PC-9 (cell line): ENCODE data around the gene FAM98C. TPM values are rescaled to one million over a fixed set of nuclear protein-coding genes. Genes with fewer than 3 reads are reported as not detected.

Experiments used
- BruUV-seq: library from RNA; stranded (reverse); fragments of 400-500 nt; replicated peaks from 2 replicates; lab custom pipeline; 2021; lab: Mats Ljungman, UMichigan
- CTCF ChIA-PET: fragments of 300-600 bp; sonication (Branson Sonifier 250); formaldehyde crosslinking; loops from one replicate; lab custom pipeline; 2022; ENCODE audit warnings: antibody characterized with exemption; lab: Charles Lee
- POLR2A ChIA-PET: fragments of 300-600 bp; sonication (Branson Sonifier 250); formaldehyde crosslinking; loops from one replicate; lab custom pipeline; 2022; ENCODE audit warnings: antibody characterized with exemption; ENCODE audit not compliant: unreplicated experiment; lab: Charles Lee
- DNase-seq, 2 experiments: peaks; one replicate each; pipeline versions ENCODE4 v3.0.0 to v3.0.0-alpha.2; 2015 to 2022; ENCODE audit warnings: mixed read lengths in 1 of 2
- H2AFZ ChIP-seq: fragments of 200-600 bp; sonication (generic); 2 replicates; pipeline ENCODE4 v1.8.1; 2017; ENCODE audit warnings: antibody characterized with exemption
- H3F3A ChIP-seq: fragments of 200-600 bp; sonication (generic); 2 replicates; pipeline ENCODE4 v1.8.1; 2017; ENCODE audit warnings: antibody characterized with exemption, mild to moderate bottlenecking, low read depth; ENCODE audit not compliant: insufficient read depth
- H3K27ac ChIP-seq: fragments of 200-600 bp; sonication (generic); 2 replicates; pipeline ENCODE4 v1.6.1; 2016; ENCODE audit warnings: mixed run types
- H3K27me3 ChIP-seq: fragments of 200-600 bp; sonication (generic); 2 replicates; pipeline ENCODE4 v1.6.1; 2016; ENCODE audit warnings: low read depth, mixed run types; ENCODE audit not compliant: insufficient read depth
- H3K36me3 ChIP-seq: fragments of 200-600 bp; sonication (generic); 2 replicates; pipeline ENCODE4 v1.6.1; 2016; ENCODE audit warnings: low read depth, mixed run types
- H3K4me1 ChIP-seq: fragments of 200-600 bp; sonication (generic); replicated peaks from 2 replicates; pipeline ENCODE4 v1.6.1; 2016; ENCODE audit warnings: mixed run types; ENCODE audit not compliant: insufficient read depth
- H3K4me2 ChIP-seq: fragments of 200-600 bp; sonication (generic); 2 replicates; pipeline ENCODE4 v1.6.1; 2017; ENCODE audit warnings: mixed run types
- H3K4me3 ChIP-seq: fragments of 200-600 bp; sonication (generic); 2 replicates; pipeline ENCODE4 v1.6.1; 2016; ENCODE audit warnings: mixed run types
- H3K79me2 ChIP-seq: fragments of 200-600 bp; sonication (generic); 2 replicates; pipeline ENCODE4 v1.6.1; 2017; ENCODE audit warnings: low read depth, mixed run types
- H3K9me2 ChIP-seq: fragments of 200-600 bp; sonication (generic); 2 replicates; pipeline ENCODE4 v1.8.1; 2017; ENCODE audit warnings: mild to moderate bottlenecking; ENCODE audit not compliant: insufficient read depth
- H3K9me3 ChIP-seq: fragments of 200-600 bp; sonication (generic); 2 replicates; pipeline ENCODE4 v1.8.1; 2016; ENCODE audit warnings: low read depth; ENCODE audit not compliant: insufficient read depth
- H4K20me1 ChIP-seq: fragments of 200-600 bp; sonication (generic); 2 replicates; pipeline ENCODE4 v1.8.1; 2017; ENCODE audit not compliant: insufficient read depth
- CTCF ChIP-seq: fragments of 200-600 bp; sonication (generic); conservative IDR thresholded peaks from 2 replicates; pipeline ENCODE4 v1.6.1; 2017; ENCODE audit warnings: mixed run types, antibody characterized with exemption, mild to moderate bottlenecking, moderate library complexity
- EZH2 ChIP-seq: fragments of 200-600 bp; sonication (generic); IDR thresholded peaks from 2 replicates; pipeline ENCODE4 v1.8.0; 2017; ENCODE audit warnings: antibody characterized with exemption, low read depth
- intact Hi-C: fragments of 100-400 bp; cut with micrococcal nuclease; formaldehyde crosslinking; loops from one replicate; pipeline ENCODE4 v1.10.0; 2022; ENCODE audit not compliant: unreplicated experiment
- total RNA-seq: library from RNA; stranded (reverse); gene quantifications from 2 replicates; pipeline ENCODE4 v1.2.3, GENCODE V29; 2021

FAM98C gene
- total RNA-seq, 1 experiment from 2014 or later = 15.8 TPM

GRCh38 chr19:38383743-38384142 lies 19.1 kb upstream of the FAM98C start:
- BruUV-seq = no TSS peak
- POLR2A ChIA-PET = no interaction called here

DNA sequence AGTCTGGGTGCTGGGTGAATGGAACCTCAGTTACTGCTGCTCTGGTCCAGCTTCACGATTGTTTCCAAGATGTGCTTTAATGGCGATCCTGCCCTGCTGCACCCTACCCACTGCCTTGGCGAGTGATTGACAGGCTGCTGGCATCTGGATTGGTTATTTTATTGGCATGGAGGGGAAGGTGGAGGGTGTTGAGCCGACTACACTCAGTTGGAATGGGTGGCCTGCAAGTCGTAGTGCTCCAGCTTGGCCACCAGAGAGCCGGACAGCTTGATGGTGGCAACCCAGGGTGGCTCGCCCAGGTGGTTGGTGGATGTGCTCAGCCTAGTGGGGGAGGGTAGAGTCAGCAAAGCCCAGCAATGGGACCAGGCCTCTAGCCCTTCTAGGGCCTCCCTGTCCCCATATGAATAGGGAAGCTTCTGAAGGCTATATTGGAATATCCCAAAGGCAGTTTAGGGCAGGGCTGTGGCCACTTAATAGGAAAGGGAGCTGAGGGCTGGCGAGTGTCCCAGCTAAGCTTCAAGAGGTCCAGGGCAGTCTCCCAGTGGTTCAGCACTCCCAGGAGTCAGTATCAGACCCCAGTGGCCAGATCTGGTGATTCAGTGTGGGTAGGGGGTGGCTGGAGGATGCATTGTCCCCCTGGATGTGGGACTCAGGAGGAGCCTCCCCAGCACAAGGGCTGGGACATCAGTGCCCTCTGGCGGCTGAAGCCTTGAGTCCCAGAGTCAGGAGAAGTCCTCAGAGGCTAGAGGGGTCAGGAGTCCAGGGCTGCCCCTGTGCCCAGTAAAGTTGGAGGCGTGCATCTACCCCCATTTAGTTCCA lies 18.5 kb upstream of the FAM98C start:
- H3K9me3 ChIP-seq = no peaks in the 10 kb centered on the region
- H3F3A ChIP-seq = peaks cover 22% of the 10 kb centered on the region; the same call in 1 of the 2 replicates
- DNase-seq = no peak
- ChIA-PET CTCF (no interaction called here), POLR2A (no interaction called here)
- intact Hi-C loops = loop anchor here (5.0 to 10.0 kb wide), 2 partner anchors 152 to 480 kb away; partner anchors contain the start of genes SIPA1L3 and WDR87
- peaks cover 6% of the 10 kb centered on the region; the same call in 1 of the 2 replicates for H4K20me1 ChIP-seq
- H3K79me2 ChIP-seq = no peaks in the 10 kb centered on the region
- no peaks in the 10 kb centered on the region for H3K27me3 ChIP-seq
- no peaks in the 10 kb centered on the region for H3K9me2 ChIP-seq
- no peak overlapping the region for H3K27ac ChIP-seq
- peaks cover 7% of the 10 kb centered on the region; the same call in 1 of the 2 replicates for H3K4me1 ChIP-seq
- H3K4me3 ChIP-seq = no peak overlapping the region
- peaks cover 16% of the 10 kb centered on the region; the same call in 1 of the 2 replicates for H3K36me3 ChIP-seq
- TF ChIP-seq EZH2 (no peak), CTCF (no peak; the same call in 1 of the 2 replicates)
- H3K4me2 ChIP-seq = no peak overlapping the region
- H2AFZ ChIP-seq = no peak overlapping the region
- BruUV-seq = no TSS peak

More at GRCh38 chr19:38383743-38384142, 19.1 kb upstream of the FAM98C start:
- Histone ChIP-seq H3F3A (peaks cover 17% of the 10 kb centered on the region; the same call in 1 of the 2 replicates), H2AFZ (no peak overlapping the region), H3K4me1 (no peaks in the 10 kb centered on the region), H3K27me3 (no peaks in the 10 kb centered on the region), H3K79me2 (no peaks in the 10 kb centered on the region), H3K36me3 (peaks cover 23% of the 10 kb centered on the region; the same call in 1 of the 2 replicates), H3K27ac (no peak overlapping the region), H3K4me3 (no peak overlapping the region), H3K4me2 (no peak overlapping the region), H3K9me2 (no peaks in the 10 kb centered on the region), H4K20me1 (peaks cover 9% of the 10 kb centered on the region), H3K9me3 (no peaks in the 10 kb centered on the region)
- no peak for DNase-seq
- CTCF ChIA-PET = no interaction called here
- intact Hi-C loops = loop anchor here (10.0 kb wide), 1 partner anchor 479 kb away; the partner anchor contains the start of genes SIPA1L3 and WDR87
- TF ChIP-seq EZH2 (no peak), CTCF (no peak)

DNA sequence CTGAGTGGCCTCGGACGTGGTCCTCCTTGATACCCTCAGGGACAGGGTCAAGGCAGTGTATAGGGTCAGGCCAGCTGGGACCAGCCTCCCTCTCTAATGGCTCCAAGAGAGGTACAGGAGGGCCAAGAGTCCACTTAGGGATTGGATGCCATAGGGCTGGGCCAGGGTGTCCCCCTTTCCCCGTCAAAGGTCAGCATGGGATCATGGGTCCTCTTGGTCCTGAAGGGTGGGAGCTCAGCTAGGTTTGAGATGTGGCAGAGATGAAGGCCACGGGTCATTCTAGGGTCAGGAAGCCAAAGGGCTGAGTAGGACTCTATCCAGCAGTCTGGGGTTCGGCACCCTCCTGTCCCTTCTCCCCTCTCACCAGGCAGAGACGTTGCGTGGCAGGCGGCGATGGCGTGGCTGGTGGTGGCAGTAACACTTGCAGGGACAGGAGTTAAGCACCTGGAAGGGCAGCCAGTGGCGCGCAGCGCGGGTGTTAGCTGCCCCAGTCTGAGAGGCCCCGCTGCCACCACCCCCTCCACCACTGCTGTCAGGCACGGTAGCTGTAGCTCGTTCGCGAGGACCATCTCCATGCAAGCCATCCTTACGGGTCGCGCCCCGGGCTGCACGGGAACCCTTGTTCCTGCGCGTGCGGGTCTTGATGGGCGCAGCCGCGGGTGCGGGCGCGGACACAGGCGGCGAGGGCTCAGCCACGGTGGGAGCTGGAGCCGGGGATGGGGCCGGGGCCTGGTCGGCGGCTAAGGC lies 17.7 kb upstream of the FAM98C start:
- Histone ChIP-seq H3K9me2 (no peaks in the 10 kb centered on the region), H3F3A (peaks cover 22% of the 10 kb centered on the region; the same call in 1 of the 2 replicates), H2AFZ (no peak overlapping the region), H4K20me1 (0 out of 2 replicates have a peak, but pooled peaks cover under 1% of the 10 kb centered on the region), H3K79me2 (no peaks in the 10 kb centered on the region), H3K4me1 (peaks cover 8% of the 10 kb centered on the region; the same call in 1 of the 2 replicates), H3K36me3 (peaks cover 13% of the 10 kb centered on the region; the same call in 1 of the 2 replicates), H3K9me3 (no peaks in the 10 kb centered on the region), H3K4me3 (no peak overlapping the region), H3K27me3 (no peaks in the 10 kb centered on the region), H3K4me2 (no peak overlapping the region), H3K27ac (no peak overlapping the region)
- POLR2A ChIA-PET = no interaction called here
- CTCF ChIA-PET = interaction anchor here (1.0 kb wide), 1 partner anchor 17 kb away, joined by 3 read pairs; no protein-coding TSS in a partner anchor
- BruUV-seq = no TSS peak
- no peak for DNase-seq
- intact Hi-C loops = loop anchor here (5.0 to 10.0 kb wide), 2 partner anchors 153 to 480 kb away; partner anchors contain the start of genes SIPA1L3 and WDR87
- TF ChIP-seq CTCF (no peak), EZH2 (no peak)
